GM12874 (cell line): Measurements from ENCODE around the gene TMEM86A.

Source experiments
- CTCF ChIP-seq: IDR thresholded peaks from 2 replicates; pipeline ENCODE4 v1.5.1; 2011; ENCODE audit warnings: low read depth, mild to moderate bottlenecking, control low read depth, low read length, moderate library complexity; ENCODE audit not compliant: insufficient read depth

Gene TMEM86A

GRCh38 chr11:18697576-18697975 lies 1.0 kb upstream of the TMEM86A start:
- no peak for TF ChIP-seq CTCF

DNA sequence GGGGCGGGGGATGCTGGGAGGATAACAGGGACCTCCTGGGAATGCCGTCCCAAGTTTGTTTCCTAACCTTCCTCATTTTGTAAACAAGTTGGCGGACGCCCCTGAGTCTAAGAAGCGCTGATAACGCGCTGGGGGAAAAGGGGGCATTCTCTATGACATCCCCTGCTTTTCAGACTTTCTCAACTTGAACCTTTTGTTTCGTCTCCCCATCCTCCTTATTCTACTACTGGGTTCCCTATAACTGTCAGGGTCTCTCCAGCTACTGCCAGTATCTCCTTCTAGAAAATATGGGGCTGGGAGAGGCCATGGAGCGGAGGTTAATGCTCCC lies 654 bp downstream of the TMEM86A start:
- TF ChIP-seq CTCF: no peak

DNA sequence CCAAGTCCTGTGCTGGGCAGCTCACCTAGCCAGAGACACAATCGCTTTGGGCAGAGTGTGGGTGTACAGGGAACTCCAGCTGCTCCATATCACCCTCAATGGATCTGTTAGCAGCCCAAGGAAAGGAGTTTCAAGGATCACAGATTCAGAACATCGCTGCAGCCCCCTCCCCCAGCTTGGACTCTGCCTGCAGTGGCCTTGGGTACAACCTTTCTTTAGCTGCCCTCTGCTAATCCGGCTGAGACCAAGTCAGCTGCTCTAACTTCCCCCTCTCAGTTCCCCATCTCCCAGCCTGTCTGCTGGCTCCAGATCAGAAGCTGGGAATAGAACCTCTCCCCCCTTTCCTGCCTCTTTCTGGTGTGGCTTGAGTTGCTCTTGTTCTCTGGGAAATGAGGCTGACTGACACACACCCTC lies 1.3 kb downstream of the TMEM86A start:
- TF ChIP-seq CTCF: no peak

DNA sequence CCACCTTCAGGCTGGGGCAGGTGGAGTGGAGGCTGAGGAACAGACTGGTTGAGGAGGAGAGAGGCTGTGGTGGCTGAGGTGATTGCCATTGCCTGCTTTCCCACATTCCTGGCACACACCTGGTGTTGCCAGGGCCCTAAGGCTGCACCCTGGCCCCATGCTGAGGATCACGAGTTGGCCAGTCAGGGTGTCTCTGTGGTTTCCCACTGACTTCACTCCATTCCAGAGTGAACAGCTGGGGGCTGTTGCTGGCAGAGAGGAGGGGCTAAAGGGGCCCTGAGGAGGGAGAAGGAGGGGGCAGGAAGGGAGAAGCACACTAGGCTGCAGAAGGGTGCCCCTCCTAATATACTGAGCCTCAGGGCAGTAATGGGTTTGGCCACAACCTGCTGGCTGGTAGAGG lies 1.8 kb downstream of the TMEM86A start:
- TF ChIP-seq CTCF: no peak

- no peak for TF ChIP-seq CTCF
Observed at GRCh38 chr11:18700872-18701271, 2.3 kb downstream of the TMEM86A start.

GRCh38 chr11:18701614-18702216 lies 3.1 kb downstream of the TMEM86A start:
- no peak for TF ChIP-seq CTCF

DNA sequence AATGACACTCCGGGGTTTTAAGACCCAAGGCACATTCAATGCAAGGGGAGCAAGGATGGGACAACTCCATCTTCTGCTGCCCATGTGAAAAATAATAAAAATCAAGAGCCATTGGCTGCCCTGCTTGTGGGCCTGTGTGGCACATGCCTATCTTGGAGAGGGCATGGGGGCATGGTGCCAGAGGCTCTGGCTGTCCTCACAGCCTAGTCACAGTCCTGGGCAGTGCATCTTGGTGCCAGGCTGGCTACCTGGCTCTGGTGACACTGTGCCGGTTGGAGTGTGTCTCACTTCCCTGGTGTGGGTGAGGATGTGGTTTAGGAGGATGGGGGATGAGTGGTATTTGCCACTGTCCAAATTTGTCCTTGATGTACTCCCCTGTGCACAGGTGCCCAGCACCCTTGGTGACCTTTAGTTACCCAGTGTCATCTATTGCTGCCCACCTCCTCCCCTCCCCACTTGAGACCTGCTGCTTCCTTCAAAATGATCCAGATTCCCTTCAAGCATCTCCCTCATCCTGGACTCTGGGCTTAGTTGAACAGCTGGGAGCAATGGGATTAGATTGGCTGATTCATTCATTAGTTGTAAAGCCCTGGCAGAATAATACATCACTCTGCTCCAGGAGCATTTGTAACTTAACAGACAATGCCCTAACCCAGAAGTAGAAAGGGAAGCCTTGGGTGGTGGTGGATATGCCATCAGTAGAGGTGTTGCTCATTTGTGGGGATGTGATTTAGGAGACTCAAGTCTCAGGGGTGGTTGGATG lies 4.6 kb downstream of the TMEM86A start:
- TF ChIP-seq CTCF: no peak
